CD14-positive monocyte (primary cell): ENCODE measurements around the gene KRT85. TPM values are rescaled to one million over a fixed set of nuclear protein-coding genes. Genes with fewer than 3 reads are reported as not detected.

ENCODE experiments used
- DNase-seq, 3 donors: peaks; one replicate each; pipeline ENCODE4 v3.0.0-alpha.2; 2011 to 2022
- H2AFZ ChIP-seq: 2 replicates; pipeline ENCODE4 v1.6.0; 2012; ENCODE audit warnings: mild to moderate bottlenecking, low read depth, low read length, inconsistent platforms; ENCODE audit not compliant: insufficient read depth, poor library complexity, severe bottlenecking
- H3K27ac ChIP-seq, 2 donors: 1 replicate in 1 of 2; 2 replicates in 1 of 2; pipeline ENCODE4 v1.5.1; 2012 to 2013; ENCODE audit warnings: low read length in 2 of 2, control low read depth in 1 of 2, inconsistent platforms in 1 of 2, low read depth in 1 of 2, mild to moderate bottlenecking in 1 of 2
- H3K27me3 ChIP-seq, 2 donors: one replicate each; pipeline versions ENCODE4 v1.6.0 to v1.6.1; 2011 to 2013; ENCODE audit warnings: low read length in 2 of 2; ENCODE audit not compliant: control insufficient read depth in 2 of 2, insufficient read depth in 2 of 2
- H3K36me3 ChIP-seq, 2 donors: replicated peaks in 1 of 2; 1 replicate in 1 of 2; 2 replicates in 1 of 2; pipeline versions ENCODE4 v1.5.1 to v1.6.1; 2012 to 2013; ENCODE audit warnings: low read length in 2 of 2, control low read depth in 1 of 2, inconsistent platforms in 1 of 2, mild to moderate bottlenecking in 1 of 2; ENCODE audit not compliant: insufficient read depth in 2 of 2, control insufficient read depth in 1 of 2
- H3K4me1 ChIP-seq, 2 donors: 1 replicate in 1 of 2; 2 replicates in 1 of 2; pipeline versions ENCODE4 v1.5.1 to v1.6.1; 2012 to 2013; ENCODE audit warnings: low read length in 2 of 2, control low read depth in 1 of 2, inconsistent platforms in 1 of 2, mild to moderate bottlenecking in 1 of 2, moderate library complexity in 1 of 2; ENCODE audit not compliant: insufficient read depth in 2 of 2, control insufficient read depth in 1 of 2
- H3K4me2 ChIP-seq: replicated peaks from 2 replicates; pipeline ENCODE3; 2012; ENCODE audit warnings: low read length, moderate library complexity, mild to moderate bottlenecking; ENCODE audit not compliant: poor library complexity, severe bottlenecking; ENCODE audit errors: extremely low read depth
- H3K4me3 ChIP-seq, 3 experiments: fragments of 200-600 bp in 1 of 3; sonication (generic) in 1 of 3; replicated peaks in 1 of 3; 1 replicate in 2 of 3; 2 replicates in 1 of 3; pipeline ENCODE4 v1.5.1; 2011 to 2013; ENCODE audit warnings: low read length in 3 of 3, mild to moderate bottlenecking in 3 of 3, control low read depth in 2 of 3, low read depth in 2 of 3, inconsistent platforms in 1 of 3, moderate library complexity in 1 of 3
- H3K79me2 ChIP-seq: 2 replicates; pipeline ENCODE4 v1.6.0; 2012; ENCODE audit warnings: mild to moderate bottlenecking, control low read depth, inconsistent platforms, low read length, moderate library complexity; ENCODE audit not compliant: insufficient read depth
- H3K9ac ChIP-seq: 2 replicates; pipeline ENCODE4 v1.6.0; 2017; ENCODE audit warnings: low read length, mild to moderate bottlenecking; ENCODE audit not compliant: insufficient read depth, poor library complexity, severe bottlenecking
- H3K9me3 ChIP-seq, 2 donors: replicated peaks in 1 of 2; 1 replicate in 1 of 2; 2 replicates in 1 of 2; pipeline versions ENCODE4 v1.5.1 to v1.6.1; 2012 to 2013; ENCODE audit warnings: low read length in 2 of 2, control low read depth in 1 of 2; ENCODE audit not compliant: control insufficient read depth in 1 of 2, insufficient read depth in 1 of 2
- H4K20me1 ChIP-seq: 2 replicates; pipeline ENCODE4 v1.6.0; 2012; ENCODE audit warnings: mild to moderate bottlenecking, low read length, control low read depth, moderate library complexity; ENCODE audit not compliant: insufficient read depth
- H3K27ac Mint-ChIP-seq, 7 donors: one replicate each; pipeline ENCODE4 v1.8.0; 2020; ENCODE audit warnings: mild to moderate bottlenecking in 7 of 7, mixed read lengths in 7 of 7, moderate library complexity in 6 of 7, inconsistent platforms in 2 of 7
- H3K27me3 Mint-ChIP-seq, 3 donors: one replicate each; pipeline ENCODE4 v1.8.0; 2021 to 2022; ENCODE audit warnings: low read depth in 3 of 3, mild to moderate bottlenecking in 3 of 3, mixed read lengths in 3 of 3, moderate library complexity in 3 of 3, inconsistent platforms in 1 of 3
- H3K36me3 Mint-ChIP-seq, 2 donors: one replicate each; pipeline ENCODE4 v1.8.0; 2020; ENCODE audit warnings: mixed read lengths in 2 of 2, inconsistent platforms in 1 of 2, mild to moderate bottlenecking in 1 of 2
- H3K4me1 Mint-ChIP-seq: one replicate; pipeline ENCODE4 v1.8.0; 2020; ENCODE audit warnings: mild to moderate bottlenecking, mixed read lengths
- H3K4me3 Mint-ChIP-seq, 2 donors: one replicate each; pipeline ENCODE4 v1.8.0; 2020; ENCODE audit warnings: mild to moderate bottlenecking in 2 of 2, mixed read lengths in 2 of 2, moderate library complexity in 1 of 2
- H3K9me3 Mint-ChIP-seq, 7 donors: one replicate each; pipeline ENCODE4 v1.8.0; 2020 to 2022; ENCODE audit warnings: mixed read lengths in 7 of 7, mild to moderate bottlenecking in 6 of 7, moderate library complexity in 6 of 7, inconsistent platforms in 2 of 7
- WGBS: methylation state at CpG from one replicate; pipeline ENCODE4 v1.1.5; 2013; ENCODE audit warnings: missing lambda C conversion rate; ENCODE audit not compliant: insufficient coverage; 5-methylcytosine and 5-hydroxymethylcytosine counted together
- intact Hi-C, 2 donors: fragments of 100-400 bp; cut with micrococcal nuclease; formaldehyde crosslinking; loops; one replicate each; pipeline versions ENCODE4 v1.15.0 to v1.15.1; 2023
- polyA plus RNA-seq, 3 donors: library from polyadenylated mRNA; depleted of rRNA in 1 of 3; unstranded in 2 of 3; stranded (reverse) in 1 of 3; fragments of 300-500 nt in 2 of 3; fragments of >200 nt in 1 of 3; fragmentation: Illumina TruSeq in 2 of 3; gene quantifications; 1 replicate in 2 of 3; 2 replicates in 1 of 3; pipeline ENCODE4 v1.2.3, GENCODE V29; 2012 to 2021
- TF ChIP-seq, protein P1 (sequence below): fragments of 200-600 bp; IDR thresholded peaks from one replicate; pipeline ENCODE4 v1.8.0; 2022; ENCODE audit warnings: antibody characterized with exemption, mild to moderate bottlenecking

KRT85 gene
- polyA plus RNA-seq, 3 donors = not detected

- Histone ChIP-seq H2AFZ (no peak overlapping the region), H3K36me3 (no peaks in the 10 kb centered on the region), H3K4me2 (no peak overlapping the region), H3K9ac (no peak overlapping the region), H3K27me3 (peaks cover 18 to 37% of the 10 kb centered on the region in 2 donors), H4K20me1 (no peaks in the 10 kb centered on the region), H3K79me2 (no peaks in the 10 kb centered on the region), H3K4me1 (no peaks in the 10 kb centered on the region), H3K4me3 (no peak overlapping the region), H3K9me3 (no peaks in the 10 kb centered on the region), H3K27ac (no peak overlapping the region)
- no peak for DNase-seq
- 95% methylated on average over 5 of the region's 9 CpGs for WGBS
- Mint-ChIP-seq H3K4me1 (peaks cover 1% of the 10 kb centered on the region), H3K27ac (no peak overlapping the region), H3K36me3 (no peaks in the 10 kb centered on the region), H3K9me3 (peaks cover 0 to 2% (median 0%) of the 10 kb centered on the region in 7 donors), H3K27me3 (peaks cover 38 to 55% (median 45%) of the 10 kb centered on the region in 3 donors), H3K4me3 (no peak overlapping the region)
- intact Hi-C loops = no loop called here
- TF ChIP-seq, protein P1, sequence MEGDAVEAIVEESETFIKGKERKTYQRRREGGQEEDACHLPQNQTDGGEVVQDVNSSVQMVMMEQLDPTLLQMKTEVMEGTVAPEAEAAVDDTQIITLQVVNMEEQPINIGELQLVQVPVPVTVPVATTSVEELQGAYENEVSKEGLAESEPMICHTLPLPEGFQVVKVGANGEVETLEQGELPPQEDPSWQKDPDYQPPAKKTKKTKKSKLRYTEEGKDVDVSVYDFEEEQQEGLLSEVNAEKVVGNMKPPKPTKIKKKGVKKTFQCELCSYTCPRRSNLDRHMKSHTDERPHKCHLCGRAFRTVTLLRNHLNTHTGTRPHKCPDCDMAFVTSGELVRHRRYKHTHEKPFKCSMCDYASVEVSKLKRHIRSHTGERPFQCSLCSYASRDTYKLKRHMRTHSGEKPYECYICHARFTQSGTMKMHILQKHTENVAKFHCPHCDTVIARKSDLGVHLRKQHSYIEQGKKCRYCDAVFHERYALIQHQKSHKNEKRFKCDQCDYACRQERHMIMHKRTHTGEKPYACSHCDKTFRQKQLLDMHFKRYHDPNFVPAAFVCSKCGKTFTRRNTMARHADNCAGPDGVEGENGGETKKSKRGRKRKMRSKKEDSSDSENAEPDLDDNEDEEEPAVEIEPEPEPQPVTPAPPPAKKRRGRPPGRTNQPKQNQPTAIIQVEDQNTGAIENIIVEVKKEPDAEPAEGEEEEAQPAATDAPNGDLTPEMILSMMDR = no peak
Measured at GRCh38 chr12:52313926-52314325, 53.4 kb downstream of the KRT85 start.

DNA sequence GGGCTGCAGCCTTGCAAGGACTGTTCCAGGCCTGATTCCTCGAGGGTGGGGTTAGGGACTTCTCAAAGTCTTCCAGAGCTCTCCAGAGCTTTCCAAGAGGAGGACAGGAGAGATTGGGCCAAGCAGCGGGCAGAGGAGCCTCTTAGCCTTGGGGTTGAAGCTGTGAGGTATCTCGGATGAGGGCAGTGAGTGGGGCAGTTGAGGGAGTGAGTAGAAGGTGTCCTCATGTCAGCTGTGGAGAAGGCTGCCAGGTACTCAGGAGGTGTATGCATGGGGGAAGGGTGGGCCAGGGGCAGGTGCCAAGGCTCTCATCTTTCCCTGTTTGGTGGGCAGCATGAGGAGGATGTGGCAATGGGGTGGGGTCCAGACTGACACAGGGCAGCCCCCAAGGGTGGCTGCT lies 53.8 kb downstream of the KRT85 start:
- intact Hi-C loops = no loop called here
- Histone ChIP-seq H3K4me3 (no peak overlapping the region), H3K4me2 (no peak overlapping the region), H3K4me1 (peaks cover 3% of the 10 kb centered on the region in 2 donors), H3K27ac (no peak overlapping the region), H3K9ac (no peak overlapping the region), H2AFZ (no peak overlapping the region), H3K36me3 (no peaks in the 10 kb centered on the region), H3K79me2 (no peaks in the 10 kb centered on the region), H3K9me3 (no peaks in the 10 kb centered on the region), H4K20me1 (no peaks in the 10 kb centered on the region), H3K27me3 (peaks cover 23 to 42% of the 10 kb centered on the region in 2 donors)
- Mint-ChIP-seq H3K4me3 (no peak overlapping the region), H3K4me1 (peaks cover 5% of the 10 kb centered on the region), H3K36me3 (no peaks in the 10 kb centered on the region), H3K27me3 (peaks cover 42 to 56% (median 48%) of the 10 kb centered on the region in 3 donors), H3K27ac (no peak overlapping the region), H3K9me3 (peaks cover 0 to 2% (median 0%) of the 10 kb centered on the region in 7 donors)
- TF ChIP-seq, protein P1 = no peak
- WGBS = 73% methylated on average over 3 of the region's 3 CpGs
- no peak for DNase-seq
